DMS153 treated with DMSO at 0.1 percent for 48 hours (cell line): ENCODE data around the gene TPSG1.

Experiments used
- DNase-seq: peaks from one replicate; lab custom pipeline; 2025; ENCODE audit not compliant: unreplicated experiment; lab: John Stamatoyannopoulos, UW

TPSG1 gene

DNA sequence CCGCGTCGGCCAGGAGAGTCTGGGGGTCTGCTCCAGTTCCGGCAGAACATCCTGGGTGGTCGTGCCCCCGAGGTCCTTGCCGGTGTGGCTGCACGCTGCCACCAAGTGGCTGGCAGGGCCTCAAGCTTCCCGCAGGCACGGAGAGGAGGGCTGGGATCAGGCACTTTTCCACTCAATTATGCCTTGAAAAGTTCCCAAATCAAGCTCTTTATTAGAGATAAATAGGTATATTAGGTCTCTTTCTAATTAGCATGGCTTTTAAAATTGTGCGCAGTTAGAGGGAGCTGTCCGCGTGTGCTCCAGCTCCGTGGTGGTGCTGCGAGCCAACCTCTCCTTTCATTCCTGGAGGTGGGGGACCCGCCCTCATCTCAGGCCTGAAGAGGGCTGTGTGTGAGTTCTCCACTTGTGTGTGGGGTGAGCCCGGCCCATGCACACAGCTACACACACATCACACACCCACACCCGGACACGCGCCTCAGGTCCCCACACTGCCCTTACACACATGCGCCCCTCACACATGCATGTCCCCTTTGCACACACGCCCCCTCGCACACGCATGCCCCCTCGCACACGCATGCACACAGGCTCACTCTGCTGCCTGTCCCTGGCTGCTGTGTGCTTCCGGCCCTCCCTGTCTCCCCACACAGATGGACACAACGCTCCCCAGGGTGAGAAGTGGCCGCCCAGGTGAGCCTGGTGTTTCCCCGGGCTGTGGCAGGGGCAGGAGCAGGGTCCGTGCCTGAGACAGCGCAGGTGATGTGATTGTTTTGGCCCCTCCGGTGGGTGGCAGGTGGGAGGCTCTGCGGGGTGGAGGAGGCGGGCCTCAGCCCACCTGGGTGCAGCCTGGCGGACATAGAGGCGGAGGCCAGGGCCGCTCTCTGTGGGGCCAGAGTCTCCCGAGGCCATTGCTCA is 43.4 kb downstream of the TPSG1 start:
- no peak for DNase-seq

DNA sequence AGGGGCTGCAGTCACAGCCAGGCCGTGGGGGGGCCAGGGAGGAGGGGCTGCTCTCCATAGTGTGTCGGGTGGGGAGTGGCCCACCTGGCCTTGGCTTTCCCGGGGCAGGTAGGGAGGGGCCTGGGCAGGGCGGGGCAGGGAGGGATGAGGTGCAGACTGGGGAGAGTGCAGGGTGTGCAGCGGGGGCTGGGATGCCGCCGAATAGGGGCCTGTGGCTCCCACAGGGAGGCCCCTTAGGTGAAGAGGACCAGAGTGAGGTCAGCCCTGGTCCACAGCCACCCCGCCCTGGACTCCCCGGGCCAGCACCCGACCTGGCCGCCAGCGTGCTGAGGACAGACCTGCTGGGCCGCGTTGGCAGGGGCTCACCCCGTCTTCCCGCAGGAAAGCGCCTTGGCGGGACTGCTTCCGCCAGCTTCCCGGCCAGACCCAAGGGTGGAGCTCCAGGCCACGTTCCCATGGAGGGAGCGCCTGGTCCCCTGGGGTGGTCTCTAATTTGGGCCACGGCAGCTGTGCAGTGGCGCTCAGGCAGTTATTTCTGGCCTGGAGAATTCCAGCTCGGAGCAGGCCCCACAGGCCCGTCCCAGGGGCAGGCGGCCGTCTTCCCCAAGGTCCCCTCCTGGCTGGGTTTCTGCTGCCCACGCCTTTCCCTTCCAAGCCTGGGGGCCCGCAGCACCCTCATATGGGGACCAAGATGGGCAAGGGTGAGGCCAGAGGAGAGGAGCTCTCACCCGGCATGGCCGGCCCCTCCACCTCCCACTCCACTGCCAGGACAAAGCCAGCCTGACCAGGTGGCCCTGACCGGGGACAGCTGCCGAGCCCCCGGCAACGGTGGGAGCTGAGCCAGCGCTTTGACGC is 44.3 kb downstream of the TPSG1 start:
- DNase-seq = no peak

DNA sequence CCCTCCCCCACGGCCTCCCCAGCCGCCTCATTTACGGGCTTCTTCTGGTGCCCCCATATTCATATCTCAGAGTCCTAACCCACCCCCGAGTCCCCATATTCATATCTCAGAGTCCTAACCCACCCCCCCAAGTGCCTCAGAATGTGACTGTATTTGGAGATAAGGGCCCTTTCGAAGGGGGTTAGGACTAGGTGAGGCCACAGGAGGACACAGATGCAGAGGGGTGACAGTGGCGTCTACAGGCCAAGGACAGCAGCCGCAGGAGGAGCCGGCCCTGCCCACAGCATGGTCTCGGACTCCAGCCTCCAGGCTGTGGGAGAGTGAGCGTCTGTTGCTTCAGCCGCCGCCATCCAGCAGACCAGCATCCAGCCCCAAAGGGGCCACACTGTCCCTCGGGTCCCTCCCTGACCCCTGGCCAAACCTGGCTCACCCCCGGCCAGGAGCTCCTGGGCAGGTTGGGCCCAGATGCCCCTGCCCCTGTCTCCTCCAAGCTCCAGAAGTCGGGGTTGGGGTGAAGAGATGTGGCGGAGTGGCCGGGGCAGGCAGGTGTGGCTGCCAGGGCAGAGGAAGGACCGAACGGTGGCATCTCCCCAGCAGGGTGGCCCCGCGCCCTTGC is 46.7 kb downstream of the TPSG1 start:
- DNase-seq = no peak

DNA sequence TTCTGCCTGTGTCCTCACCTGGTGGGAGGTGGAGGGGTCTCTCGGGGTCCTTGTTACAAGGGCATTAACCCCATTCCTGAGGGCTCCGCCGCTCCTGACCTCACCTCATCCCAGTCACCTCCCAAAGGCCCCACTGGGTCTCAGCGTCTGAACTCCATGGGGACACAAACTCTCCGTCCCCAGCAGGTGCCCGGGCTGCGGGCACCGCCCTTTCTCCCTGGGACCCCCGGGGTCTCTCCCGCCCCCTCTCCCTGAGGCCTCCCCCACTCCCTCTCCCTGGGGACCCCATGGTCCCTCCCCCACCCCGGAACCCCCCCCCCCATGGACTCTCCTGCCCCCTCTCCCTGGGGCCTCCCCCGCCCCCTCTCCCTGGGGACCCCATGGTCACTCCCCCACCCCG is 47.3 kb downstream of the TPSG1 start:
- DNase-seq = no peak

DNA sequence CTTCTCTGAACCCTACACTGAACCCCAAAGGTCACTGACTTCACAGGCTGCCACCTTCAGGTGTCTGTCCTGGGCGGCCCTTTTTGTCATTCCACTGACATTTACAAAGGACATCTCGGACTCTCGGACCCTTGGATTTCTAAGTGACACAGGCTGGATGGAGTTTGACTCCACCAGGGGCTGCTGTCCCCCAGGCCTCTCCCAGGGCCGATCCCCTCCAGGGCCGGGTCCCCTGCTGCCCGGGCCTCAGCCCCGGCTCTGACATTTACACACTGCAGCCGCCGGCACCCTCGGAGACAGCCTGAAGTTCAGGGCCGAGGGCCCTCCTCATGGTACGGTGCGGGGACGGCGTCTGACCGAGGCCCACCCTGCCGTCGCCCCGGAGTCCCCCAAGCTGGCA is 48.0 kb downstream of the TPSG1 start:
- no peak for DNase-seq

DNA sequence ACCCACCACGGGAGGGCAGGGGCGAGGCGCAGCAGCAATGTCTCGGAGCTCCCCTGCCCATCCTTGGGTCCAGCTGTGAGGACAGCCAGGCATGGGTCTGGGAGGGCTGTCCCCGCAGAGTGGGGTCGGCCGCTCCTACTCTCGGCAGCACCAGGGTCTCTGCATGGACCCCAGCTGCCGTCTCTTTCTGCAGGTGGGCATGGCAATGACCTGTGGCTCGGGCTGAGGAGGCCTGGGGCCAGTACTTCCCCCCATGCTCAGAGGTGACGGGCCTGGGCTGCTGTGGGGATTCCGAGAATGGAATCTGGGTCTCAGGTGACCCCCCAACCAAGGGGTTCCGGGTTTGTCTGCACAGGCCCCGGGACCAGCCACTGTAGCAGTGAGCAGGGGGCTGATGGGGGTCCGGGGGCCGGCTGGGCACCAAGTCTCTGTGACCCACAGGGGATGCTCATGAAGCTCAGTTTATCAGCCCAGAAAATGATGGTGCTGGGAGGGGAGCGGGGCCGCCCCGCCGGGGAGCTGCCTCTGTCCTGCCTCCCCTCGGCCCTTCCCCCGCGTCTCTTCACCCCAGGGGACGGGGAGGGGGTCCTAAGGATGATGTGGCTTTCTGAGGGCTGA is 48.7 kb downstream of the TPSG1 start:
- DNase-seq = no peak

DNA sequence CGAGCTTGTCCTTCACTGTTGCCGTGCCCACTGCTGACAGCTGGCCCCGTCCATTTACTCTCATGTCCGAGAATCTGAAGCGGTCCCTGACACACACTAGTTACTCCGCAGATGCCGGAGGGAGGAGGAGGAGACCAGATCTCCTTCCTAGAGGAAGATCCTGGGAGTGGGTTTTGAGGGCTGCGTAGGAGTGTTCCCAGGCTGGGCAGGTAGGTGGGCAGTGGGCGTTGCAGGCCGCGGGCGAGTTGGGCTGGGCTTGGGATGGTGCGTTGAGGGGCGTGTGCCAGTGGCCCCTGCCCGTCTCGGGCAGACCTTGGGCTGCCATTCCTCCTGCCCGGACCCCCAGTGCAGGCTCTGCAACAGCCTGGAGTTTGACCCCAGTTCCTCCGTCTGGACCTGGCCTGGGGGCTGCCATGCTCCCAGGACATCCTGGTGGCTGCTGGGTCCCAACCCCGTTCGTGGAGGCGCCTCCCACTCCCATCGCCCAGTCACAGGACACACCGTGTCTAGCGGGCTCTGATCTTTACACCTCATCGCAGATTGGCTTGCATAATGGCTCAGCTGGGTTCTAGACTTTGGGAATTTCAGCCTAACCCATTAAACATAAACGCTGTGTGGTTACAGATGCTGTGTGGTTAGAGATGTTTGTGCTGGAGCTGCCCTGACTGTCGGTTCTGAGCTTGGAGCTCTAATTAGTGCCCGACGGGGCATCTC is 49.3 kb downstream of the TPSG1 start:
- DNase-seq = no peak

DNA sequence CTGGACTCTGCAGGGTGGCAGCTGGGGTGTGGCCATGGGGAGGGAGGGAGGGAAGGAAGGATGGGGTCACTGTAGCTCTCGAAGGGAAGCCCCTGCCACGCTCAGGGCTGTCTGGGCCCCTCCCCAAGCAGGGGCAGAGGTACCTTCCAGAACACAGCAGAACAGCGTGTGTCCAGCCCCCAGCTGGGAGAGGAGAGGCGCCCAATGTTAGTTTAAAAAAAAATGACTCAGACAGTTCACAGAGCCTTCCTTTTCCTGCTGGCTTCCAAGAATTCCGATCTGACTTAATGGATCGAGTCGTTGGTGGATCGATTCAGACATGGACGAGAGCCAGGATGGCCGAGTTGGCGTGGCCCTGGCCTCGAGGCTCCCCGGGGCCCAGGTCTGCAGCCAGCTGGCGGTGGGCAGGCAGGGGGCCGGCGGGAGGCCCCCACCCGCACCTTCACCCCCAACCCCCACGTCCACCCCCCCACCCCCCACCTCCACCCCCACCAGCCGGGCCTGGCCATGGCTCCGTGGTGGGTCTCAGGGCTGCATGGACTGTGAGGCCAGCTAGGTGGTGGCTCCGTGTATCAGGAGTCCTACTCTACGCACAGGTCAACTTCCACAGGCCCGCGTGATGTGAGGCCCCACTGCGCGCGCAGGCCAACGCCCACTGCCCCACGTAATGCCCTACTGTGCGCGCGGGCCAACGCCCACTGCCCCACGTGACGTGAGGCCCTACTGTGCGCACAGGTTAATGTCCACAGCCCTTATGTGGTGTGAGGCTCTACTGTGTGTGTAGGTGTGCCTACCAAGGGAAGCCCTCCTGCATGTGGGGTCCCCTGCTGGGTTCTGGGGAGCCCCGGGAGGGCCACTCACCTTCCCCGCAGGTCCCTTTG is 50.4 kb downstream of the TPSG1 start:
- DNase-seq = no peak

DNA sequence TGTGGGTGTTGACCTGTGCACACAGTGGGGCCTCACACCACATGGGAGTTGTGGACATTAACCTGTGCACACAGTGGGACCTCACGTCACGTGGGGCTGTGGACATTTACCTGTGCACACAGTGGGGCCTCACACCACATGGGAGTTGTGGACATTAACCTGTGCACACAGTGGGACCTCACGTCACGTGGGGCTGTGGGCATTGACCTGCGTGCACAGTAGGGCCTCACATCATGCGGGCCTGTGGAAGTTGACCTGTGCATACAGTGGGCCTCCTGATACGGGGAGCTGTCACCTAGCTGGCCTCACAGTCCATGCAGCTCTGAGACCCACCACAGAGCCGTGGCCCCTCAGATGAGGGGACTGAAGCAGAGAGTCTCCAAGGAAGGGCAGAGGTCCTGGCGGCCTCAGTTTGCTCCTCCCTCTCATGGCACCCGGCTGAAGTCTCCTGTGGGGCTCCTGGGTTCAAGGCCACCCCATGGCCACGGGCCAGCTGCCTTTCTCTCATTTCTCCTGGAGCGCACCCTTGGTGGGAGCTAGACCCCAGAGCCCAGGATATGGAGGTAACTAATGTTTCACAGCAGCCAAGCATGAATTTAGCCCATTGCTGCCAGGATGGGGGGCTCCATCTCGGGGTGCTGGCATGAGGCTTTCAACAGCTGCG is 51.1 kb downstream of the TPSG1 start:
- DNase-seq = no peak

DNA sequence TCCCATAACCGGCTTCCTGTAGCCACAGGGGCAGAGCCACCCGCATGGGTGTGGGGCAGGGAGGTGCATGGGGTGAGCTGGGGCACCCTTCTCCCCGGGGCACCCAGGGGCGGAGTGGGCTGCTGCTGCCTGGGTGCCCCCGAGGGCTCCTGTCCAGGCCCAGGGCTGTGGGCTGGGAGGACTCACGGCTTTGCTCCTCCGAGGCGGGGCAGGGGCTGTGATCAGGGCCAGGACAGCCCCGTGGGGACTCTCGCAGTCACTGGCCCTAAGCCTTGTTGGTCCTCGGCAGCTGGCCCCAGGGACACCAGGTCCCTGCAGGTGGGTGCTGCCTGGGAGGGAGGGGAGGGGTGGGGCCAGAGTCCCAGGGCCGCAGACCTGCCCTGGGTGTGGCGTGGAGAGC is 52.4 kb downstream of the TPSG1 start:
- no peak for DNase-seq

DNA sequence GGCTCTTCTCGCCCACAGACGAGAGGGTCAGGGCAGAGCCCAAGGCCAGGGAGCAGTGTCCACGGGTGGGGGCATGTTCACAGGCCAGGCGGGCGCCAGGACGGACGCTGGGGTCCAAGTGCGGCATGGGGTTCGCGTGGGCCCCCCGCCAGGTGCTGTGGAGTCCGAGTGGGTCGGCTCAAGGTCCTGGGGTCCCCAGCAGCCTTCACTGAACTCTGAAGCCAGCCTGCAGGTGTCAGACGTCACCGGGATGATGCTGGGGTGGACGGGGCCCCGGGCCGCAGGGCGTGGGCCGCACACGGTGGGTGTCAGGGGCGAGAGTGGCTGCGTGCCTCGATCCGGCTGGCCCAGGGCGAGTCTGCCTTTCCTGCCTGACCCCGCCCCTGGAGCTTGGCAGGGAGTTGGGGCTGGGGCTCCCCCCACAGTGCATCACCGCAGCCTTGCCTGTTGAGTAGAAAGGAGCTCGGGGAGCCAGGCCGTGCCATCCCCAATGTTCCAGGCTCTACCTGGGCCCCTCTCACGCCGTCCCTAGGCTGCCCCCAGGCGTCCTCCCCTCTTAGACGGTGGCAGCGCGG is 53.1 kb downstream of the TPSG1 start:
- DNase-seq = no peak
